GM18858 (cell line): ENCODE results near the gene PCDHGA7.
"Not testable (repeated sequence)": the region's sequence is repeated elsewhere in the genome, so short reads cannot be mapped to it uniquely, and the experiment has no call there.

Experiments
- ATAC-seq: cut with Tn5 transposase; IDR thresholded peaks from one replicate; pipeline ENCODE4 v1.9.1; 2021; ENCODE audit not compliant: unreplicated experiment

The PCDHGA7 gene

DNA sequence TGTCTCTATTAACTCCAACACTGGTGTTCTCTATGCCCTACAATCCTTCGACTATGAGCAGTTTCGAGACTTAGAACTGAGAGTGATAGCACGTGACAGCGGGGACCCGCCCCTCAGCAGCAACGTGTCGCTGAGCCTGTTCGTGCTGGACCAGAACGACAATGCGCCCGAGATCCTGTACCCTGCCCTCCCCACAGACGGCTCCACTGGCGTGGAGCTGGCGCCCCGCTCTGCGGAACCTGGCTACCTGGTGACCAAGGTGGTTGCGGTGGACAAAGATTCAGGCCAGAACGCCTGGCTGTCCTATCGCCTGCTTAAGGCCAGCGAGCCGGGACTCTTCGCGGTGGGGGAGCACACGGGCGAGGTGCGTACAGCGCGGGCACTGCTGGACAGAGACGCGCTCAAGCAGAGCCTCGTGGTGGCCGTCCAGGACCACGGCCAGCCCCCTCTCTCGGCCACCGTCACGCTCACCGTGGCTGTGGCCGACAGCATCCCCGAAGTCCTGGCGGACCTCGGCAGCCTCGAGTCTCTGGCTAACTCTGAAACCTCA, 40.3 kb downstream of the PCDHGA7 start:
- ATAC-seq: no peak

DNA sequence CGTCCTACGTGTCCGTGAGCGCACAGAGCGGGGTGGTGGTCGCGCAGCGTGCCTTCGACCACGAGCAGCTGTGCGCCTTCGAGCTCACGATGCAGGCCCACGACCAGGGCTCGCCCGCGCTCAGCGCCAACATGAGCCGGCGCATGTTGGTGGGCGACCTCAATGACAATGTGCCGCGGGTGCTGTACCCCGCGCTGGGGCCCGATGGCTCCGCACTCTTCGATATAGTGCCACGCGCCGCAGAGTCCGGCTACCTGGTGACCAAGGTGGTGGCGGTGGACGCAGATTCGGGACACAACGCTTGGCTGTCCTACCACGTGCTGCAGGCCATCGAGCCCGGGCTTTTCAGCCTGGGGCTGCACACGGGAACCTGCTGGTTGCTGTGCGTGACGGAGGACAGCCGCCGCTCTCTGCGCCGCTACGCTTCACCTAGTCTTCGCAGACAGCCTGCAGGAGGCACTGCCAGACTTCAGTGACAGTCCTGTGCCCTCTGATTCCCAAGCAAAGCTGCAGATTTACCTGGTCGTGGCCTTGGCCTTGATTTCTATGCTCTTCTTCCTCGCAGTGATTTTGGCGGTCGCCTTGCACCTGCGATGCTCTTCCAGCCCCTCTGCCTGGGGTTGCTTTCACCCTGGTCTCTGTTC, 45.4 kb downstream of the PCDHGA7 start:
- no peak for ATAC-seq

DNA sequence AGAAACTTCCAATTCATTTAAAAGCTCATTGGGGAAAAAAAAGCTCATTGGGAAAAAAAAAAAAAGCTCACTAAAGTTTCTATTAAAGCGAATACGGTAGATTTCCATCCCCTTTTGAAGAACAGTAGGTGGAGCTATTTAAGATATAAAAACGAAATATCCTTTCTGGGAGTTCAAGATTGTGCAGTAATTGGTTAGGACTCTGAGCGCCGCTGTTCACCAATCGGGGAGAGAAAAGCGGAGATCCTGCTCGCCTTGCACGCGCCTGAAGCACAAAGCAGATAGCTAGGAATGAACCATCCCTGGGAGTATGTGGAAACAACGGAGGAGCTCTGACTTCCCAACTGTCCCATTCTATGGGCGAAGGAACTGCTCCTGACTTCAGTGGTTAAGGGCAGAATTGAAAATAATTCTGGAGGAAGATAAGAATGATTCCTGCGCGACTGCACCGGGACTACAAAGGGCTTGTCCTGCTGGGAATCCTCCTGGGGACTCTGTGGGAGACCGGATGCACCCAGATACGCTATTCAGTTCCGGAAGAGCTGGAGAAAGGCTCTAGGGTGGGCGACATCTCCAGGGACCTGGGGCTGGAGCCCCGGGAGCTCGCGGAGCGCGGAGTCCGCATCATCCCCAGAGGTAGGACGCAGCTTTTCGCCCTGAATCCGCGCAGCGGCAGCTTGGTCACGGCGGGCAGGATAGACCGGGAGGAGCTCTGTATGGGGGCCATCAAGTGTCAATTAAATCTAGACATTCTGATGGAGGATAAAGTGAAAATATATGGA, 48.0 kb downstream of the PCDHGA7 start, which contains the start of gene PCDHGA12:
Gene PCDHGA12 (plus strand): TSS at position 176 of the 782 bp plus-strand sequence. CDS start 253 bp downstream, at position 429.
- peak; percentile 72 for ATAC-seq

DNA sequence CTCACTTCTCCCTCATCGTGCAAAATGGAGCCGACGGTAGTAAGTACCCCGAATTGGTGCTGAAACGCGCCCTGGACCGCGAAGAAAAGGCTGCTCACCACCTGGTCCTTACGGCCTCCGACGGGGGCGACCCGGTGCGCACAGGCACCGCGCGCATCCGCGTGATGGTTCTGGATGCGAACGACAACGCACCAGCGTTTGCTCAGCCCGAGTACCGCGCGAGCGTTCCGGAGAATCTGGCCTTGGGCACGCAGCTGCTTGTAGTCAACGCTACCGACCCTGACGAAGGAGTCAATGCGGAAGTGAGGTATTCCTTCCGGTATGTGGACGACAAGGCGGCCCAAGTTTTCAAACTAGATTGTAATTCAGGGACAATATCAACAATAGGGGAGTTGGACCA, 48.7 kb downstream of the PCDHGA7 start:
- no peak for ATAC-seq

DNA sequence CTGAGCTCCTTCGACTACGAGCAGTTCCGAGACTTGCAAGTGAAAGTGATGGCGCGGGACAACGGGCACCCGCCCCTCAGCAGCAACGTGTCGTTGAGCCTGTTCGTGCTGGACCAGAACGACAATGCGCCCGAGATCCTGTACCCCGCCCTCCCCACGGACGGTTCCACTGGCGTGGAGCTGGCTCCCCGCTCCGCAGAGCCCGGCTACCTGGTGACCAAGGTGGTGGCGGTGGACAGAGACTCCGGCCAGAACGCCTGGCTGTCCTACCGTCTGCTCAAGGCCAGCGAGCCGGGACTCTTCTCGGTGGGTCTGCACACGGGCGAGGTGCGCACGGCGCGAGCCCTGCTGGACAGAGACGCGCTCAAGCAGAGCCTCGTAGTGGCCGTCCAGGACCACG, 49.8 kb downstream of the PCDHGA7 start:
- ATAC-seq: not testable (repeated sequence)

DNA sequence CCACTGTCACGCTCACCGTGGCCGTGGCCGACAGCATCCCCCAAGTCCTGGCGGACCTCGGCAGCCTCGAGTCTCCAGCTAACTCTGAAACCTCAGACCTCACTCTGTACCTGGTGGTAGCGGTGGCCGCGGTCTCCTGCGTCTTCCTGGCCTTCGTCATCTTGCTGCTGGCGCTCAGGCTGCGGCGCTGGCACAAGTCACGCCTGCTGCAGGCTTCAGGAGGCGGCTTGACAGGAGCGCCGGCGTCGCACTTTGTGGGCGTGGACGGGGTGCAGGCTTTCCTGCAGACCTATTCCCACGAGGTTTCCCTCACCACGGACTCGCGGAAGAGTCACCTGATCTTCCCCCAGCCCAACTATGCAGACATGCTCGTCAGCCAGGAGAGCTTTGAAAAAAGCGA, 50.2 kb downstream of the PCDHGA7 start:
- not testable (repeated sequence) for ATAC-seq

DNA sequence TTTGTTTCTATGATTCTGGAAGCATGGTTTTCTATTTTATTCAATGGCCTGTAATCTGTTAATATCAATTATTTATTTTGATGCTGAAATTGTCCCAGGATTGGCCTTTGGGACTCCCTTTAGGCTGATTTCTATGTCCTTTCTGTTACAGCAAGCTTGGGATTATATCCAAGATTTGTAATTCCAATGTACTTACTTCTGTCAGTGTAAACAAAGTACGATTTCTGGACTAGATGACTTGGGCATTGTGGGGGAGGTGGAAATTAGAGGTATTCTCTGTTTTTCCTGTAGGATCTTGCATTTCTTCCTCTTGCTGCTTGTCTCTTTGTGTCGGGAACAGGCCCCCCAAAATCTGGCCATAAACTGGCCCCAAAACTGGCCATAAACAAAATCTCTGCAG, 51.5 kb downstream of the PCDHGA7 start:
- ATAC-seq: no peak
